ENCODE measurements around the gene C5orf63. TPM values are rescaled to one million over a fixed set of nuclear protein-coding genes. Genes with fewer than 3 reads are reported as not detected.
"Not testable (repeated sequence)": the region's sequence is repeated elsewhere in the genome, so short reads cannot be mapped to it uniquely, and the experiment has no call there.

C5orf63 gene
- total and polyA plus RNA-seq, 8 donors, result 7.4 to 19.2 (median 13.9) TPM

GRCh38 chr5:127007522-127007921 lies 65.8 kb downstream of the C5orf63 start:
- no peak for TF ChIP-seq CTCF (IDR thresholded peaks at IDR 0.05)
- H3K27me3 ChIP-seq, result no peaks in the 10 kb centered on the region

GRCh38 chr5:127006744-127007143 lies 66.6 kb downstream of the C5orf63 start:
- DNase-seq (no peak), ATAC-seq (no peak)
- H3K27me3 ChIP-seq, result no peaks in the 10 kb centered on the region
- H3K9me3 ChIP-seq, result no peaks in the 10 kb centered on the region
- no peaks in the 10 kb centered on the region for H3K4me1 ChIP-seq
- H3K36me3 ChIP-seq, result no peaks in the 10 kb centered on the region
- intact Hi-C loops (cut with DNase I), result no loop called here
- no peak overlapping the region for H3K4me3 ChIP-seq
- no peak for TF ChIP-seq CTCF (IDR thresholded peaks at IDR 0.05)
- no peak overlapping the region for H3K27ac ChIP-seq

More at GRCh38 chr5:127007522-127007921, 65.8 kb downstream of the C5orf63 start:
- DNase-seq (no peak), ATAC-seq (no peak)
- Histone ChIP-seq H3K9me3 (no peaks in the 10 kb centered on the region), H3K4me1 (peaks cover 0 to 3% of the 10 kb centered on the region in 2 donors), H3K36me3 (no peaks in the 10 kb centered on the region), H3K4me3 (no peak overlapping the region), H3K27ac (no peak overlapping the region)
- intact Hi-C loops (cut with DNase I), result no loop called here

GRCh38 chr5:127005282-127005681 lies 68.0 kb downstream of the C5orf63 start:
- ATAC-seq, result not testable (repeated sequence)

GRCh38 chr5:127004721-127005120 lies 68.6 kb downstream of the C5orf63 start:
- H3K27me3 ChIP-seq, result no peaks in the 10 kb centered on the region
- DNase-seq (no peak), ATAC-seq (no peak)
- intact Hi-C loops (cut with DNase I), result no loop called here
- no peaks in the 10 kb centered on the region for H3K36me3 ChIP-seq
- H3K9me3 ChIP-seq, result no peaks in the 10 kb centered on the region
- H3K4me1 ChIP-seq, result no peaks in the 10 kb centered on the region
- H3K27ac ChIP-seq, result no peak overlapping the region
- no peak for TF ChIP-seq CTCF (IDR thresholded peaks at IDR 0.05)
- H3K4me3 ChIP-seq, result no peak overlapping the region

More at GRCh38 chr5:127005282-127005681, 68.0 kb downstream of the C5orf63 start:
- DNase-seq; H3K4me1 ChIP-seq; intact Hi-C loops (cut with DNase I); H3K27me3 ChIP-seq; H3K36me3 ChIP-seq; H3K4me3 ChIP-seq; H3K27ac ChIP-seq; H3K9me3 ChIP-seq: not testable (repeated sequence)

- DNase-seq (no peak), ATAC-seq (no peak)
- intact Hi-C loops (cut with DNase I), result no loop called here
- no peak overlapping the region for H3K4me3 ChIP-seq
- no peaks in the 10 kb centered on the region for H3K4me1 ChIP-seq
- no peaks in the 10 kb centered on the region for H3K36me3 ChIP-seq
- H3K27me3 ChIP-seq, result no peaks in the 10 kb centered on the region
- H3K27ac ChIP-seq, result no peak overlapping the region
- TF ChIP-seq CTCF (IDR thresholded peaks at IDR 0.05), result no peak
- H3K9me3 ChIP-seq, result no peaks in the 10 kb centered on the region
Measured at GRCh38 chr5:127003798-127004495, 69.4 kb downstream of the C5orf63 start.

- Histone ChIP-seq H3K27me3 (no peaks in the 10 kb centered on the region), H3K4me1 (no peaks in the 10 kb centered on the region), H3K36me3 (no peaks in the 10 kb centered on the region), H3K27ac (no peak overlapping the region), H3K9me3 (no peaks in the 10 kb centered on the region), H3K4me3 (no peak overlapping the region)
- intact Hi-C loops (cut with DNase I), result no loop called here
- DNase-seq (no peak), ATAC-seq (no peak)
- no peak for TF ChIP-seq CTCF (IDR thresholded peaks at IDR 0.05)
Measured at GRCh38 chr5:127002390-127002789, 70.9 kb downstream of the C5orf63 start.
